ENCODE data around the gene SFMBT2. TPM values are rescaled to one million over a fixed set of nuclear protein-coding genes. Genes with fewer than 3 reads are reported as not detected.
"Not testable (repeated sequence)": the region's sequence is repeated elsewhere in the genome, so short reads cannot be mapped to it uniquely, and the experiment has no call there.

Gene SFMBT2
- total and polyA plus RNA-seq, 4 donors: 2.9 to 11.0 (median 6.5) TPM

DNA sequence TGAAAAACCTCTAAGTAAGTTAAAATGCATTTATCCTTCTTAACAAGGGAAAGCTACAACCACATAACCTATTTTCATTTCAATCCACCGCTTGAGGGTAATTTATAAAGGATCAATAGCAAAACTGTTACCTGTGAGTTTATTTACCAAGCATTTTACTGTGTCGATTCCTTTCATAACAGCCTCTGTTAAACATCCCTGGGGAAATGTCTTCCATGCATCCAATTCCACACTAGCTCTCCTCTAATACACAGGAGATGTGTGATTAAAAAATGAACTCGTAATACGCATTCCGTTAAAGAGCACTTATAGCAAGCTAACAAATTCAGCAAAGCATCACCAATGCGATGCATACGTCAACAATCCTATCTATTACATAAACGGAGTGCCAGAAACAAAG is 185.7 kb downstream of the SFMBT2 start:
- WGBS, 2 donors: 94% methylated on average over 8 of the region's 8 CpGs
- peaks cover 4 to 14% (median 9%) of the 10 kb centered on the region in 4 donors for H3K9me3 ChIP-seq (ENCODE audit: control insufficient read depth in 4 of 4, insufficient read depth in 3 of 4, low read length in 3 of 4)
- H3K27me3 ChIP-seq (ENCODE audit: control insufficient read depth in 3 of 3, insufficient read depth in 3 of 3, low read length in 2 of 3): peaks cover 0 to 5% (median 0%) of the 10 kb centered on the region in 3 donors
- H3K9ac ChIP-seq (ENCODE audit: insufficient read depth in 1 of 2, low read length in 2 of 2): no peak overlapping the region
- H3K4me3 ChIP-seq: no peak overlapping the region
- no peak for TF ChIP-seq CTCF (IDR thresholded peaks at IDR 0.05; ENCODE audit: control extremely low read depth, extremely low read depth)
- ATAC-seq (ENCODE audit: insufficient read depth, low FRiP score) (no peak), DNase-seq (no peak)
- H3K36me3 ChIP-seq (ENCODE audit: control insufficient read depth in 4 of 4, insufficient read depth in 4 of 4, low read length in 4 of 4): peaks cover 2 to 34% (median 8%) of the 10 kb centered on the region in 4 donors
- H3K27ac ChIP-seq (ENCODE audit: low read depth in 1 of 2, low read length in 1 of 2): no peak overlapping the region
- H3K4me1 ChIP-seq (ENCODE audit: control insufficient read depth in 5 of 5, insufficient read depth in 5 of 5, low read length in 5 of 5): no peaks in the 10 kb centered on the region

- WGBS, 2 donors: 78 to 85% methylated on average over 3 of the region's 3 CpGs
- Histone ChIP-seq H3K4me3 (no peak overlapping the region), H3K36me3 (ENCODE audit: control insufficient read depth in 4 of 4, insufficient read depth in 4 of 4, low read length in 4 of 4) (peaks cover 0 to 12% (median 2%) of the 10 kb centered on the region in 4 donors), H3K9me3 (ENCODE audit: control insufficient read depth in 4 of 4, insufficient read depth in 3 of 4, low read length in 3 of 4) (peaks cover 0 to 12% (median 3%) of the 10 kb centered on the region in 4 donors), H3K27ac (ENCODE audit: low read depth in 1 of 2, low read length in 1 of 2) (peak overlapping the region in 1 of 2 donors; percentile 5), H3K27me3 (ENCODE audit: control insufficient read depth in 3 of 3, insufficient read depth in 3 of 3, low read length in 2 of 3) (no peaks in the 10 kb centered on the region), H3K9ac (ENCODE audit: insufficient read depth in 1 of 2, low read length in 2 of 2) (no peak overlapping the region), H3K4me1 (ENCODE audit: control insufficient read depth in 5 of 5, insufficient read depth in 5 of 5, low read length in 5 of 5) (no peaks in the 10 kb centered on the region)
- ATAC-seq (ENCODE audit: insufficient read depth, low FRiP score): no peak
- TF ChIP-seq CTCF (IDR thresholded peaks at IDR 0.05; ENCODE audit: control extremely low read depth, extremely low read depth): no peak
- peak in 1 of 3 donors; percentile 29 for DNase-seq
These were observed 191.9 kb downstream of the SFMBT2 start for GRCh38 chr10:7218968-7219367.

DNA sequence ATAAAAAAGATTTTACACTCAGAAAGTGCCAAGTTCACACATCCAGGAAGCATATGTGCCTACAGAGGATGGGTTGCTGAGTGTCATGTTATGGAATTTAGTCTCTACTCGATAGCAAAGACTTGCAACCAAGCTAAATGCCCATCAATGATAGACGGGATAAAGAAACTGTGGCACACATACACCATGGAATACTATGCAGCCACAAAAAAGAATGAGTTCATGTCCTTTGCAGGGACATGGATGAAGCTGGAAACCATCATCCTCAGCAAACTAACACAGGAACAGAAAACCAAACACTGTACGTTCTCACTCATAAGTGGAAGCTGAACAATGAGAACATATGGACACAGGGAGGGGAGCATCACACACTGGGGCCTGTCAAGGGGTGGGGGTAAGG is 198.1 kb downstream of the SFMBT2 start:
- not testable (repeated sequence) for H3K27me3 ChIP-seq (ENCODE audit: control insufficient read depth in 3 of 3, insufficient read depth in 3 of 3, low read length in 2 of 3); H3K4me3 ChIP-seq; H3K9ac ChIP-seq (ENCODE audit: insufficient read depth in 1 of 2, low read length in 2 of 2); H3K9me3 ChIP-seq (ENCODE audit: control insufficient read depth in 4 of 4, insufficient read depth in 3 of 4, low read length in 3 of 4); H3K36me3 ChIP-seq (ENCODE audit: control insufficient read depth in 4 of 4, insufficient read depth in 4 of 4, low read length in 4 of 4); H3K27ac ChIP-seq (ENCODE audit: low read depth in 1 of 2, low read length in 1 of 2); DNase-seq; ATAC-seq (ENCODE audit: insufficient read depth, low FRiP score); H3K4me1 ChIP-seq (ENCODE audit: control insufficient read depth in 5 of 5, insufficient read depth in 5 of 5, low read length in 5 of 5)
- 93 to 94% methylated on average over 3 of the region's 3 CpGs for WGBS, 2 donors

DNA sequence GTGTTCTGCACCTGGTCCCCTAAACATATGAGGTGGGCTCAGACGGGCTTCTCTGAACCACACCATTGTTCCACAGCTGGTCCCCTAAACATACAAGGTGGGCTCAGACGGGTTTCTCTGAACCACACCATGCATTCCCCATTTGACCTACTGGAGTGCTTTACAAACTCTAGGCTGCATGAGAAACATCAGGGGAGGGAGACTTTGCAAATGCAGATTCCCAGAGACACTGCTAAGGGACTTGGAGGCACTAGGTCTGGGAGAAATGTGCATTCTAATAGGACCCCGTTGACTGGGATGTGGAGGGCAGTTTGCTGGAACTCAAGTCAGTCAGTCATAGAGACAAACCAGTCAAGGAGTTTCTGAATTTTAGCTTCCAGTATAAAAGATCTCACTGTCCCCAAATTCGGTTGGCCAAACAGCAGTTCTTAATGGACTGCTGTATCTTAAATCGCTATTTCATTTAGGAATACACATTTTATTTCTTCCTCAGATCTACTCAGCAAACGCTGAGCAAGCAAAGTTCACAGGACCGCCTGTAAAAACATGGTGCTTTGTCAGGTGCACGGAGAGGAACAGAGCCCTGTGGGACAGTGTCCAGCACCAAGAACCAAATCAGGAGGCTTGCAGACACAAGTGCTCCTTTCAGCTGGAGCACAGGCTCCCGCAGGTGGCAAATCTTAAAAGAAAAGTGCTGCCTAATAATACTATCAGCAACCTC is 198.8 kb downstream of the SFMBT2 start:
- no peak overlapping the region for H3K9ac ChIP-seq (ENCODE audit: insufficient read depth in 1 of 2, low read length in 2 of 2)
- peaks cover 0 to 9% (median 2%) of the 10 kb centered on the region in 4 donors for H3K36me3 ChIP-seq (ENCODE audit: control insufficient read depth in 4 of 4, insufficient read depth in 4 of 4, low read length in 4 of 4)
- DNase-seq (no peak), ATAC-seq (ENCODE audit: insufficient read depth, low FRiP score) (no peak)
- H3K27ac ChIP-seq (ENCODE audit: low read depth in 1 of 2, low read length in 1 of 2): no peak overlapping the region
- 83 to 84% methylated on average over 9 of the region's 9 CpGs for WGBS, 2 donors
- H3K9me3 ChIP-seq (ENCODE audit: control insufficient read depth in 4 of 4, insufficient read depth in 3 of 4, low read length in 3 of 4): no peaks in the 10 kb centered on the region
- H3K4me3 ChIP-seq: no peak overlapping the region
- no peaks in the 10 kb centered on the region for H3K27me3 ChIP-seq (ENCODE audit: control insufficient read depth in 3 of 3, insufficient read depth in 3 of 3, low read length in 2 of 3)
- no peak for TF ChIP-seq CTCF (IDR thresholded peaks at IDR 0.05; ENCODE audit: control extremely low read depth, extremely low read depth)
- no peaks in the 10 kb centered on the region for H3K4me1 ChIP-seq (ENCODE audit: control insufficient read depth in 5 of 5, insufficient read depth in 5 of 5, low read length in 5 of 5)

Data from lung (tissue), 12 donors.